Measurements from ENCODE around the gene CLSTN3.

- TF ChIP-seq, protein P1, sequence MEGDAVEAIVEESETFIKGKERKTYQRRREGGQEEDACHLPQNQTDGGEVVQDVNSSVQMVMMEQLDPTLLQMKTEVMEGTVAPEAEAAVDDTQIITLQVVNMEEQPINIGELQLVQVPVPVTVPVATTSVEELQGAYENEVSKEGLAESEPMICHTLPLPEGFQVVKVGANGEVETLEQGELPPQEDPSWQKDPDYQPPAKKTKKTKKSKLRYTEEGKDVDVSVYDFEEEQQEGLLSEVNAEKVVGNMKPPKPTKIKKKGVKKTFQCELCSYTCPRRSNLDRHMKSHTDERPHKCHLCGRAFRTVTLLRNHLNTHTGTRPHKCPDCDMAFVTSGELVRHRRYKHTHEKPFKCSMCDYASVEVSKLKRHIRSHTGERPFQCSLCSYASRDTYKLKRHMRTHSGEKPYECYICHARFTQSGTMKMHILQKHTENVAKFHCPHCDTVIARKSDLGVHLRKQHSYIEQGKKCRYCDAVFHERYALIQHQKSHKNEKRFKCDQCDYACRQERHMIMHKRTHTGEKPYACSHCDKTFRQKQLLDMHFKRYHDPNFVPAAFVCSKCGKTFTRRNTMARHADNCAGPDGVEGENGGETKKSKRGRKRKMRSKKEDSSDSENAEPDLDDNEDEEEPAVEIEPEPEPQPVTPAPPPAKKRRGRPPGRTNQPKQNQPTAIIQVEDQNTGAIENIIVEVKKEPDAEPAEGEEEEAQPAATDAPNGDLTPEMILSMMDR (IDR thresholded peaks at IDR 0.05): no peak
- TF ChIP-seq POLR2A (IDR thresholded peaks at IDR 0.05) (no peak), POLR2AphosphoS5 (IDR thresholded peaks at IDR 0.05; ENCODE audit: insufficient read depth in 1 of 2, low read depth in 1 of 2) (no peak)
Measured at GRCh38 chr12:7155471-7156034, 25.4 kb downstream of the CLSTN3 start.
